ENCODE results near the gene GMDS.

The GMDS gene

GRCh38 chr6:1662534-1662933, 582.9 kb downstream of the GMDS start (continued):
- TF ChIP-seq RARB (CRISPR knock-in tag; IDR thresholded peaks at IDR 0.05), result no peak

- ATAC-seq, result no peak
- TF ChIP-seq ZFP30 (CRISPR knock-in tag; IDR thresholded peaks at IDR 0.05), result no peak
- TF ChIP-seq TCF4 (CRISPR knock-in tag; IDR thresholded peaks at IDR 0.05; ENCODE audit: borderline replicate concordance), result no peak
- no peak for TF ChIP-seq OSR1 (CRISPR knock-in tag; IDR thresholded peaks at IDR 0.05)
- TF ChIP-seq ZC3H10 (CRISPR knock-in tag; IDR thresholded peaks at IDR 0.05), result no peak
- TF ChIP-seq CSDC2 (CRISPR knock-in tag; IDR thresholded peaks at IDR 0.05), result no peak
- no peak for TF ChIP-seq ZNF70 (CRISPR knock-in tag; IDR thresholded peaks at IDR 0.05)
- no peak for TF ChIP-seq BACH2 (CRISPR knock-in tag; IDR thresholded peaks at IDR 0.05; ENCODE audit: borderline replicate concordance)
- TF ChIP-seq TOX (CRISPR knock-in tag; IDR thresholded peaks at IDR 0.05; ENCODE audit: borderline replicate concordance), result no peak
- TF ChIP-seq, protein P1, sequence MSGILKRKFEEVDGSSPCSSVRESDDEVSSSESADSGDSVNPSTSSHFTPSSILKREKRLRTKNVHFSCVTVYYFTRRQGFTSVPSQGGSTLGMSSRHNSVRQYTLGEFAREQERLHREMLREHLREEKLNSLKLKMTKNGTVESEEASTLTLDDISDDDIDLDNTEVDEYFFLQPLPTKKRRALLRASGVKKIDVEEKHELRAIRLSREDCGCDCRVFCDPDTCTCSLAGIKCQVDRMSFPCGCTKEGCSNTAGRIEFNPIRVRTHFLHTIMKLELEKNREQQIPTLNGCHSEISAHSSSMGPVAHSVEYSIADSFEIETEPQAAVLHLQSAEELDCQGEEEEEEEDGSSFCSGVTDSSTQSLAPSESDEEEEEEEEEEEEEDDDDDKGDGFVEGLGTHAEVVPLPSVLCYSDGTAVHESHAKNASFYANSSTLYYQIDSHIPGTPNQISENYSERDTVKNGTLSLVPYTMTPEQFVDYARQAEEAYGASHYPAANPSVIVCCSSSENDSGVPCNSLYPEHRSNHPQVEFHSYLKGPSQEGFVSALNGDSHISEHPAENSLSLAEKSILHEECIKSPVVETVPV (CRISPR knock-in tag; IDR thresholded peaks at IDR 0.05), result no peak
- TF ChIP-seq GLIS3 (CRISPR knock-in tag; IDR thresholded peaks at IDR 0.05), result no peak
- TF ChIP-seq ZNF565 (CRISPR knock-in tag; conservative IDR thresholded peaks at IDR 0.05; ENCODE audit: low read depth), result no peak
- TF ChIP-seq ZNF8 (CRISPR knock-in tag; IDR thresholded peaks at IDR 0.05), result no peak
Measured at GRCh38 chr6:1659816-1660215, 585.6 kb downstream of the GMDS start.

- ATAC-seq, result no peak
- TF ChIP-seq OSR1 (CRISPR knock-in tag; IDR thresholded peaks at IDR 0.05) (no peak), ISL1 (CRISPR knock-in tag; IDR thresholded peaks at IDR 0.05) (no peak)
- TF ChIP-seq, protein P1 (CRISPR knock-in tag; IDR thresholded peaks at IDR 0.05), result no peak
Measured at GRCh38 chr6:1658212-1659005, 587.0 kb downstream of the GMDS start.

DNA sequence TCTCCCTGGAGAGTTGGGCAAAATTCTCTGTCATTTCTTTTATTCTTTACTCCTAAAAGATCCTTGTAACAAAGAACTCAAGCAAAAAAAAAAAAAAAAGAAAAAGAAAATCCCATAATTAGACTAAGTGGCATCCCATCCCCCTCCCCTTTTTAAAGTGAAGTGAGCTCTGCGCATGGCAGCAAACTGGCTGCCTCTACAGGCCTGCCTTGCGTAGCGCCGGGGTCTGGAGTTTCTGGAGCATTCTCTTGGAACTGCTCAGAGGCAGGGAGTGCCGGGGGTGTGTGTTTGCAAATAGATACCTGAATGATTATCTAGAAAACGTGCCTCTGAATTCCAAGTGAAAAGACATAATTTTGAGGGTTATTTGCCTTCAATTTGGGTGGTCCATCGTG, 587.6 kb downstream of the GMDS start:
- no peak for ATAC-seq
- no peak for TF ChIP-seq RARB (CRISPR knock-in tag; IDR thresholded peaks at IDR 0.05)
- no peak for TF ChIP-seq ZFP30 (CRISPR knock-in tag; IDR thresholded peaks at IDR 0.05)
- TF ChIP-seq ZNF70 (CRISPR knock-in tag; IDR thresholded peaks at IDR 0.05), result no peak
- TF ChIP-seq TCF4 (CRISPR knock-in tag; IDR thresholded peaks at IDR 0.05; ENCODE audit: borderline replicate concordance), result no peak
- no peak for TF ChIP-seq ZFP3 (CRISPR knock-in tag; IDR thresholded peaks at IDR 0.05)
- TF ChIP-seq ARNTL (CRISPR knock-in tag; IDR thresholded peaks at IDR 0.05; ENCODE audit: borderline replicate concordance, low read depth), result no peak
- TF ChIP-seq PATZ1 (CRISPR knock-in tag; IDR thresholded peaks at IDR 0.05; ENCODE audit: borderline replicate concordance), result no peak
- TF ChIP-seq ZC3H10 (CRISPR knock-in tag; IDR thresholded peaks at IDR 0.05), result no peak
- no peak for TF ChIP-seq GLIS3 (CRISPR knock-in tag; IDR thresholded peaks at IDR 0.05)
- TF ChIP-seq, protein P2, sequence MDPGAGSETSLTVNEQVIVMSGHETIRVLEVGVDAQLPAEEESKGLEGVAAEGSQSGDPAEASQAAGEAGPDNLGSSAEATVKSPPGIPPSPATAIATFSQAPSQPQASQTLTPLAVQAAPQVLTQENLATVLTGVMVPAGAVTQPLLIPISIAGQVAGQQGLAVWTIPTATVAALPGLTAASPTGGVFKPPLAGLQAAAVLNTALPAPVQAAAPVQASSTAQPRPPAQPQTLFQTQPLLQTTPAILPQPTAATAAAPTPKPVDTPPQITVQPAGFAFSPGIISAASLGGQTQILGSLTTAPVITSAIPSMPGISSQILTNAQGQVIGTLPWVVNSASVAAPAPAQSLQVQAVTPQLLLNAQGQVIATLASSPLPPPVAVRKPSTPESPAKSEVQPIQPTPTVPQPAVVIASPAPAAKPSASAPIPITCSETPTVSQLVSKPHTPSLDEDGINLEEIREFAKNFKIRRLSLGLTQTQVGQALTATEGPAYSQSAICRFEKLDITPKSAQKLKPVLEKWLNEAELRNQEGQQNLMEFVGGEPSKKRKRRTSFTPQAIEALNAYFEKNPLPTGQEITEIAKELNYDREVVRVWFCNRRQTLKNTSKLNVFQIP (CRISPR knock-in tag; IDR thresholded peaks at IDR 0.05; ENCODE audit: borderline replicate concordance, low read depth), result no peak
- TF ChIP-seq ZNF8 (CRISPR knock-in tag; IDR thresholded peaks at IDR 0.05), result no peak
- no peak for TF ChIP-seq OSR1 (CRISPR knock-in tag; IDR thresholded peaks at IDR 0.05)
- no peak for TF ChIP-seq BACH2 (CRISPR knock-in tag; IDR thresholded peaks at IDR 0.05; ENCODE audit: borderline replicate concordance)
- TF ChIP-seq ZNF565 (CRISPR knock-in tag; conservative IDR thresholded peaks at IDR 0.05; ENCODE audit: low read depth), result no peak

Data from SK-N-SH treated with all-trans-retinoic acid at 6 μM for 48 hours (cell line).